Uterus (tissue), 2 donors: Measurements from ENCODE around the gene IFITM1.

Source experiments
- CTCF ChIP-seq, 4 experiments: fragments of 200-600 bp in 2 of 4; fragments of 450-650 bp in 2 of 4; sonication (generic) in 2 of 4; IDR thresholded peaks; one replicate each; pipeline ENCODE4 v1.5.1; 2016 to 2019; ENCODE audit warnings: antibody characterized with exemption in 4 of 4, mild to moderate bottlenecking in 2 of 4, moderate library complexity in 1 of 4
- POLR2A ChIP-seq, 2 donors: fragments of 450-650 bp; IDR thresholded peaks; one replicate each; pipeline ENCODE4 v1.6.1; 2016; ENCODE audit warnings: antibody characterized with exemption in 2 of 2, mild to moderate bottlenecking in 1 of 2, moderate library complexity in 1 of 2

GRCh38 chr11:282630-283360, 31.0 kb upstream of the IFITM1 start:
- TF ChIP-seq CTCF (IDR thresholded peaks at IDR 0.05): no peak
- TF ChIP-seq POLR2A (IDR thresholded peaks at IDR 0.05): no peak
